Measurements from ENCODE around the gene STXBP3.
A peak's percentile ranks its signal among the peaks of the same experiment; 100 is the strongest.

The STXBP3 gene

DNA sequence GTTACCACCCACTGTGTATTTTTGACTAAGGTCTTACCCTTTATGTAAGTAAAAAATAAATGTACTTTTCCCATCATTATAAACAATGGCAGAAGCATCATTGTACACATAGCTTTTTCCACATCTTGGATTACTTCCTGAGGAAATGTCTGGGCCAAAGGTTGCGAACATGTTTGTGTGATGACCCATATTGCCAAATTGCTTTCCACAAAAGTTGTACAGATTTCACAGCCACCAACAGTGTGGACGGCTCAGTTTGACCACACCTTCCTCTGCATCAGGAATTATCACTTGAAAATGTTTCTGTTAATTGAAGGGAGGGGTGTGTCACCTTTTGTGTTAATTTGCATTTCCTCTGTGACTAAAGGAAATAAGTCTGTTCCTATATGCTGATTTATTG is 84.8 kb downstream of the STXBP3 start:
- TF ChIP-seq, protein P1, sequence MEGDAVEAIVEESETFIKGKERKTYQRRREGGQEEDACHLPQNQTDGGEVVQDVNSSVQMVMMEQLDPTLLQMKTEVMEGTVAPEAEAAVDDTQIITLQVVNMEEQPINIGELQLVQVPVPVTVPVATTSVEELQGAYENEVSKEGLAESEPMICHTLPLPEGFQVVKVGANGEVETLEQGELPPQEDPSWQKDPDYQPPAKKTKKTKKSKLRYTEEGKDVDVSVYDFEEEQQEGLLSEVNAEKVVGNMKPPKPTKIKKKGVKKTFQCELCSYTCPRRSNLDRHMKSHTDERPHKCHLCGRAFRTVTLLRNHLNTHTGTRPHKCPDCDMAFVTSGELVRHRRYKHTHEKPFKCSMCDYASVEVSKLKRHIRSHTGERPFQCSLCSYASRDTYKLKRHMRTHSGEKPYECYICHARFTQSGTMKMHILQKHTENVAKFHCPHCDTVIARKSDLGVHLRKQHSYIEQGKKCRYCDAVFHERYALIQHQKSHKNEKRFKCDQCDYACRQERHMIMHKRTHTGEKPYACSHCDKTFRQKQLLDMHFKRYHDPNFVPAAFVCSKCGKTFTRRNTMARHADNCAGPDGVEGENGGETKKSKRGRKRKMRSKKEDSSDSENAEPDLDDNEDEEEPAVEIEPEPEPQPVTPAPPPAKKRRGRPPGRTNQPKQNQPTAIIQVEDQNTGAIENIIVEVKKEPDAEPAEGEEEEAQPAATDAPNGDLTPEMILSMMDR (IDR thresholded peaks at IDR 0.05; ENCODE audit: low read depth, low read length) = no peak
- H3K4me3 ChIP-seq (replicated peaks in 1 of 2; ENCODE audit: low read depth in 2 of 2, low read length in 2 of 2) = no peak overlapping the region
- DNase-seq (ENCODE audit: low read depth in 2 of 2) = peak; percentile 82 to 93

DNA sequence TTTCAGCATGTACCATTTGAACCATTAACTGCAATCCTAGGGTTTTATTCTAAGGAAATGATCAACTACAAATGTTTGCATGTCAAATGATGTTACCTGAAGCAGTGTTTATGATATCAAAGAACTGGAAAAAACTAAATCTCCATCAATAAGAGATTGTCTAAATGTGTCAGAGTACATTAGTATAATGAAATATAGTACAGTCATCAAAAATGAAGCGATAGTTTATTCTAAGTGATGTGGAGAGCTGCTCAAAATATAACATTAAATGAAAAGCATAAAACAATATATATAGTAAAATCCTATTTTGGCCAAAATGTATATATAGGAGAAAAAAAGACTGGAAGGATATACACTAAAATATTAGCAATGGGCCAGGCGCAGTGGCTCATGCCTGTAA is 86.5 kb downstream of the STXBP3 start:
- no peak overlapping the region for H3K4me3 ChIP-seq (replicated peaks in 1 of 2; ENCODE audit: low read depth in 2 of 2, low read length in 2 of 2)
- TF ChIP-seq, protein P1 (IDR thresholded peaks at IDR 0.05; ENCODE audit: low read depth, low read length) = no peak
- DNase-seq (ENCODE audit: low read depth in 2 of 2) = no peak

DNA sequence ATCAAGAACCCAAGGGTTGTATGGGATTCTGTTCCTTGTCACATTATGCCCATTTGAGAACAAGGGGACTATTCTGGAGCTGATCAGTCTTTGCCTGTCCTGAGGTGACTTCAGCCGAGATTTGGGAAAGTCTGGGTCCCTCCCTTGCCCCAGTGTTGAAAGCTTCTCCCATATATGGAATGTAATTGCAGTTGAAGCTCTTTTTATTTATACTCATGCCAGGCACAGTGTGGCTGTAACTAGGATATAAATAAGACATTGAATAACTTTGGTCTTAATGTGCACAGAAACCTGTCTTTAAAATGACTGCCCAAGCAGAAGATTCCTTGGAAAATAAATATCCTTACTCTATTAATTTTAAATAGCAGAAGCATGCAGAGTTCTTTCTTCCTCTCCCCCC is 95.2 kb downstream of the STXBP3 start:
- no peak for DNase-seq (ENCODE audit: low read depth in 2 of 2)
- TF ChIP-seq, protein P1 (IDR thresholded peaks at IDR 0.05; ENCODE audit: low read depth, low read length) = no peak
- H3K4me3 ChIP-seq (replicated peaks in 1 of 2; ENCODE audit: low read depth in 2 of 2, low read length in 2 of 2) = no peak overlapping the region

DNA sequence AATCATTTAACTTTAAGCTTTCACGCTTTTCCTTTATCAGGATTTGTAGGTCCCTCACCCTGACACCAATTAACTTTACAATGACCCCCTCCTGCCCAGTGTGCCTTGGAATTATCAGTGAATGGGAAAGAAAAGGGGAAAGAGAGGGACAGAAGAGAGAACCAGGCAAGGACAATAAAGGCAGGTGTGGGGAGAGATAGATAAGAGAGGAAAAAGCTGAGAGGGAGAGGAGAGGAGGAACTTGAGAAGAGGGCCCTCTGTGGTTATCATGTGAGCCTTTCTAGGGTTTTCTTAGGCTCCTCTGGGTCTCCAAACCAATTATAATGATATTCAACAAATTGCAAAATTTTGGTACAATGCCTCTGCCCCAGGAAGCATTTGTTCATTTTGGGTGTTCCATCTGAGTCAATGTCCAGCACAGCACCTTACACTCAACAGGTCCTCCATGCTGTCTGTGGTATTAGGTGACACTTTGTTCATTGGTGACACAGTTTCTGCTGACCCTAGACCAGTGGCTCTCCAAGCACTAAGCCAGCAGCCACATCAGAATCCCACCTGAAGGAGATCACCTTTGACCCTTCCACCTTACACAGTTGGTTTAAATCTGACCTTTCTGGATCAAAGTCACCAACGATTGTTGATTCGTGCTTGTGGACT is 96.2 kb downstream of the STXBP3 start:
- no peak for DNase-seq (ENCODE audit: low read depth in 2 of 2)
- no peak overlapping the region for H3K4me3 ChIP-seq (replicated peaks in 1 of 2; ENCODE audit: low read depth in 2 of 2, low read length in 2 of 2)
- TF ChIP-seq, protein P1 (IDR thresholded peaks at IDR 0.05; ENCODE audit: low read depth, low read length) = no peak

DNA sequence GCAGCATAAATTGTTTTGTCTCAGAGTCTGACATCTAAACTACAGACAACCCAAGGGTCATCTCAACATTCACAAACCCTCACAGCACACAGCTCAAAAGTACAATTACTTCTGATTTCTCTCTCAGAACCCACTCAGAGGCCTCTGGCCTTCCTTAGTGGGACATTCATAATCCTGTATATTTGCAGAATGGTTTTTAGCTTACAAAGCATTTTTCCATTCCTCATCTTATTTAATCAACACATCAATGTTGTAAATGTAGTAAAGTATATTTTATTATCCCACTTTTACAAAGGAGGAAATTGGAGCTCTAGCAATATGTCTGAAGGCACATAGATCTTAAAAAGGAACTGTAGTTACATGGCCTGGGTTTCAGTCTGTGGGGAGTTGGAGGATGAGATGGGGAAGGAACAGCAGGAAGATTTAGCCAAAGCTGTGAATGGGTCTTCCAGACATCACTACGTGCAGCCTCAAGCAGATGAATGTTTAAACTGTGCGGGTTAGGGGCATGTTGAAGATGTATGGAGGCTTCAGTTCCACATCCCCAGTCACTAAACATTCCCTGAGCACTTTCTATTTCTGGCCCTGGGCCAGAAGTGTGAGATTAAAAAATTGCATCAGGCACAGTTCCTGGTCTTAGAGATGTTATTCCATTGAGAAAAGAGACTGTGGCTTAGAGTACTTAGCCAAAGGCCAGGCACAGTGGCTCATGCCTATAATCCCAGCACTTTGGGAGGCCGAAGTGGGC is 97.1 kb downstream of the STXBP3 start:
- DNase-seq (ENCODE audit: low read depth in 2 of 2) = peak in 1 of 2 donors; percentile 19
- H3K4me3 ChIP-seq (replicated peaks in 1 of 2; ENCODE audit: low read depth in 2 of 2, low read length in 2 of 2) = no peak overlapping the region
- TF ChIP-seq, protein P1 (IDR thresholded peaks at IDR 0.05; ENCODE audit: low read depth, low read length) = no peak

DNA sequence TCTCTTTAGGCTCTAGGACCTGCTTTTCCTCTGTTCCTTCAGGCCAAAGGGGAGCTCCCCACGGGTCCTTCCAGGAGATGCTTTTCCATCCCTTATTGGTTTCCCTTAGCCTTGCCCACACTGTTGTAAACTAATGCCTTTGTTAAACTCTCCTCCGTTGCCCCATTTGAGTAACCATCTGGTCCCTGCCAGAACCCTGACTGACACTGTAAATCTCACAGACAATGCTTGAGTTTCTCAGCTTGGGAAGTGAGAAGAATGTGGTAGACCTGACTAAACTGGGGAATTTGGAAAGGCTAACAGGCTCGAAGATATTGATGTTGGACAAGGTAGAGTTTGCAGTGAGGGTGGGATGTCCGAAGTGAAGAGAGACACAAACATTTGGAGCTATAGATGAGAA is 99.0 kb downstream of the STXBP3 start:
- H3K4me3 ChIP-seq (replicated peaks in 1 of 2; ENCODE audit: low read depth in 2 of 2, low read length in 2 of 2) = no peak overlapping the region
- TF ChIP-seq, protein P1 (IDR thresholded peaks at IDR 0.05; ENCODE audit: low read depth, low read length) = no peak
- DNase-seq (ENCODE audit: low read depth in 2 of 2) = no peak
